Activated CD4-positive, alpha-beta T cell treated with anti-CD3 and anti-CD28 coated beads, Interleukin-2, amount 50 U/mL, for 48 hours (primary cell): ENCODE data around the gene ZNF705A.
"Not testable (repeated sequence)": the region's sequence is repeated elsewhere in the genome, so short reads cannot be mapped to it uniquely, and the experiment has no call there.

Experiments used
- DNase-seq, 2 experiments: peaks; one replicate each; pipeline ENCODE4 v3.0.0-alpha.2; 2020

ZNF705A gene

DNA sequence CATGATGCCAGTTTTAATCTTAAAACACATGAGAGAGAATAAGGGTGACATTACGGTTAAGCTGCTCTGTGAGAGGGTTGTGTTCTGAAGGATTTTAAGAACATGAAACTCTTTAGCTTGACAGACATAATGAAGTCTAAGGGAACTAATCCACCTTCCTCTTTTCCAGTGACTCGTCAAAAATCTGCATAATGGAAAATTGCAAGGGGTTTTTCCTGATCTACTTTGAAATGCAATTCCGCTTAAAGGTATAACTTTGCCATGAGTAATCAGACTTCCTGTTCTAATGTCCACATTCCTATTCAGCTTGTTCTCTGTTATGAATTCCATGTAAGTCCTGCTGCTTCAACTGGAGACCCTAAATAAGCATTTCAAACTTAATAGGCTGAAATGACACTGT, at the start of gene ZNF705A:
ZNF705A (plus strand) TSS at position 171 of the 400 bp plus-strand sequence. CDS start 15,611 bp downstream, outside the sequence.
- no peak for DNase-seq

DNA sequence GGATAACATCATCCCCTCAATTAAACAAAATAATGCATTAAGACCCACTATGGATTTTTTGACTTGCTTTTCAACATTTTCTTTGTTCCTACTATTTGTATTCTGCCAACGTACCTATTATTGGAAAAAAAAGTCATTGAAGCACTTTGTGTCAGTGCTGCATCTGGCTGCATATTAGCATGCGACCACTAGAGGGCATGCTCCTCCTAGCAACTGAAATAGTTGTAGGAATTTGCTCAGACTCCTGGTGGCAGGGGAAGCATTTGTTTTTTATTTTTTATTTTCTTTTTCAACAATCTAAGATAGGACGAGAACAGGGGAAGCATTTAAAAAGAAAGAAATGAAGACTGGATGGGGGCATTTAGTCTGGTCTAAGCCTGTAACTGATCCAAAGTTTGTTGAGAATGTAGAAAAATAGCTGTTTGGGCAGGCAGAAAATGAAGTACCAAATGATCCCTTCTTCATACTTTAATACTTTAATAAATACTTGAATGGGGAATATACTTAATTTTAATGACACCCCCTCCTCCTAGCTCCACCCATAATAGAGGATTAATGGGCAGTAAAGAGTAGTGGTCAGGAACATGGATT, 47.9 kb upstream of the ZNF705A start:
- DNase-seq: peak; percentile 82 to 84

DNA sequence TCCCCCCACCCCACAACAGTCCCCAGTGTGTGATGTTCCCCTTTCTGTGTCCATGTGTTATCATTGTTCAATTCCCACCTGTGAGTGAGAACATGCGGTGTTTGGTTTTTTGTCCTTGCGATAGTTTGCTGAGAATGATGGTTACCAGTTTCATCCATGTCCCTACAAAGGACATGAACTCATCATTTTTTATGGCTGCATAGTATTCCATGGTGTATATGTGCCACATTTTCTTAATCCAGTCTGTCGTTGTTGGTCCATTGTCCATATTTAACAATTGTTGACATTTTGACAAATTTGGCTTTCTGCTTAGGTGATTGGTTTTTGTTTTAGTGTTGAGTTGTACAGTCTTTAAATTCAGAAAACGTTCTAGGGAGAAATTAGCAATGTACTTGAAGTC, 43.7 kb upstream of the ZNF705A start:
- DNase-seq: not testable (repeated sequence)

DNA sequence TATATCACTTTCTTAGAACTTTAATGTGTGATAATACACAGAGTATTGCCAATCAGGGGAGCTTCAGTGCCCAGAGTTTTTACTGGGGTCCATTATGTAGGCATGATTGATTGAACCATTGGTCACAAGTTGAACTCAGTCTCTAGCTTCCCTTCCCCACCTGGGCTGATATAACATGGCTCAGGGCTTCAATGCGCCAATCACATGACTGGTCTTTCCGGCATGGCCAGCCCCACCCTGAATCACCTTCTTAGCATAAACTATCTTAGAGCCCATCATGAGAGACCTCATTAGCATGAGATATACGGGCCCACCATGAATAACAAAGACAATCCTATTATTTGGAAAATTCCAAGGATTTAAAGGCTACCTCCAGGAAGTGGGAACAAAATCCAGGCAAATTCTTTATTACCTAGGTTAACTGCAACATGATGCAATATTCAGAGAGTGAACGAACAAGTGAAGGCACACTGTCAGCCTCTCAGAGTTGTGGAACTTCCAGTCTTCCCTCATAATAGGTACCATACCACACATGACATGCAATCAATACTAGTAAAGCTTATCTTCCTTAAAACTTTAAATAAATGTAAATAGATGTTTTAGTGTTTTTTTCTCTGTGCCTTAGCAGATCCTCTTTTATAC, 36.6 kb upstream of the ZNF705A start:
- DNase-seq: no peak

DNA sequence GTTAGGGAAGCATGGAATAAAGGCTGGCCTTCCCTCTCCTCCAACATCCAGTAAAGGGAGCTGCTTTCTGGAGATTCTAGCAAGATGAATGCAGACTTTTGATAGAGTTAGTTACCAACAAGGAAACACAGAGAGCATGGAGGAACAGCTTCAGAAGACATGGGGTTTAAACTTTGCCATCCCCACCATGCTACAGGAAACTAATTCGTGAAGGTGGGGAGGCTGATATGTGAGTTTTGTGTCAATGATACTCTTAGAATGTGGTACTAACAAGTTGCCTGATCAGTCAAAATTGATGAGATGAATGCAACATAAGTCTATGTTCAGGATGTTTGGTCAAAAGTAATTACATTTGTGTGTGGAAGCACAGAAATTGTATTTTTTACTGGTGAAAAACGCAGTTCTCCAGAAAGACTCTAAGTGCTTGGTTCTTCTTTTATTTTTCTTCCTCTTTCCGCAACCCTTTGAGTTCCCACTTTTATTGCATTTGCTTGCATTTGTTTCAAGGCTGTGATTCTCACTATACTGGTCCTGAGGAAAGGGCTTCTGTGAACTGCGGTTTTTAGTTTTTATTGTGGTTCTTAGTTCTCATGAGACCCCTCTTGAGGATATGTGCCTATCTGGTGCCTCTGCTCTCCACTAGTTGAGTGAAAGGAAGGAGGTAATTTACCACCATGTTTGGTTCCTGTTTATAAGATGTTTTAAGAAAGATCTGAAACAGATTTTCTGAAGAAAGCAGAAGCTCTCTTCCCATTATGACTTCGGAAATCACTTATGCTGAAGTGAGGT, 33.5 kb upstream of the ZNF705A start, which contains the start of gene CLEC4A:
CLEC4A (plus strand) TSS at position 494 of the 789 bp plus-strand sequence; CDS start at position 756, 262 bp downstream.
- no peak for DNase-seq

DNA sequence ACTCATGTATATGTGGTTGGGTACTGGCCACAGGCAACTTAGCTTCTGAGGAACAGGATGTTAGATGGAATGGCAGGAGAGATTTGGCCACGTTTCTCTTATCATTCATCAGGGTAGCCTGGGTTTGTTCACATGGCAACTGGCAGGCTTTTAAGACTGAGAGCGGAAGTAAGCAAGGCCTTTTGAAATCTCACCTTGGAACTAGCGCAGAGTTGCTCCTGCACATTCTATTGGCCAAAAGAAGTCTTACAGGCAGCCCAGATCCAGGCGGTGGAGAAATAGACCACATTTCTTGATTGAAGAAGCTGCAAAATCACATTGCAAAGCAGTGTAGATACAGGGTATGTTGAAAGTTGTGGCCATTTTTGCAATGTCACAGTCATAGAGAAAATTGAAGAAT, 29.7 kb upstream of the ZNF705A start:
- no peak for DNase-seq

DNA sequence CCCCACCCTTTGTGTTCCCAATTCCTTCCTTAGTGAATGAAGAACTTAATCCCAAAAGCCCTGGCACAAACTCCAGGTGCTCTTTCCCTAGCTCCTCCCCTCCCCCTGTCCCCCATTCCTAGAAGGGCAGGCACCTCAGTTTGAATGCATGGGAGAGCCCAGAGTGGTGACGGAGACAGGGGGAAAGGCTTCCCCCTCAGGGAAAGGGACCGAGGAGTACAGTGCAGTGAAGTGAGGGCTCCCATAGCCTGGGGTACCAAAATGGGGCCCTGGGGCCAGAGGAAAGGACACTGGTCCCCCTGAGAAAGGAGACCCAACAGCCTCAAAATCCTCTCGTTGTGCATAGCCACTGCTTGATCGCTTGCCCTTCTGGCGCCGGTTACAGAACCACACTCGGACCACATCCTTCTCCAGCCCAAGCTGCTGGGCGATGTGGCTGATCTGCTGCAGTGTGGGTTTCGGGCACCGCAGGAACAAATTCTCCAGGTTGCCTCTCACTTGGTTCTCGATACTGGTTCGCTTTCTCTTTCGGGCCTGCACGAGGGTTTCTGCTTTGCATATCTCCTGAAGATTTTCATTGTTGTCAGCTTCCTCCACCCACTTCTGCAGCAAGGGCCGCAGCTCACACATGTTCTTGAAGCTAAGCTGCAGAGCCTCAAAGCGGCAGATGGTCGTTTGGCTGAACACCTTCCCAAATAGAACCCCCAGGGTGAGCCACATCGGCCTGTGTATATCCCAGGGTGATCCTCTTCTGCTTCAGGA, 23.0 kb upstream of the ZNF705A start:
- DNase-seq: peak in 1 of 2 experiments; percentile 5

DNA sequence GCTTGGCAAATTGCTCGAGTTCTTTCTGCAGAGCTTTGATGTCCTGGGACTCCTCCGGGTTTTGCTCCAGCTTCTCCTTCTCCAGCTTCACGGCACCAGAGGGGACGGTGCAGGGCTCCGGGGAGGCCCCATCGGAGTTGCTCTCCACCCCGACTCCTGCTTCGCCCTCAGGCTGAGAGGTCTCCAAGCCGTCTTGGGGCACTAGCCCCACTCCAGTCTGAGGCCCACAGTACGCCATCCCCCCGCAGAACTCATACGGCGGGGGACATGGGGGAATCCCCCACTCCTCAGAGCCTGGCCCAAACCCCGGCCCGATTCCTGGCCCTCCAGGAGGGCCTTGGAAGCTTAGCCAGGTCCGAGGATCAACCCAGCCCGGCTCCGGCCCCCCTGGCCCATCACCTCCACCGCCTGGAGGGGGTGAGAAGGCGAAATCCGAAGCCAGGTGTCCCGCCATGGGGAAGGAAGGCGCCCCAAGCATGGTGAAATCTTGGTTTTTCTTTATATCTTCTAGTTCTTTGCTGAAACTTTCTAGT, 22.4 kb upstream of the ZNF705A start:
- not testable (repeated sequence) for DNase-seq

DNA sequence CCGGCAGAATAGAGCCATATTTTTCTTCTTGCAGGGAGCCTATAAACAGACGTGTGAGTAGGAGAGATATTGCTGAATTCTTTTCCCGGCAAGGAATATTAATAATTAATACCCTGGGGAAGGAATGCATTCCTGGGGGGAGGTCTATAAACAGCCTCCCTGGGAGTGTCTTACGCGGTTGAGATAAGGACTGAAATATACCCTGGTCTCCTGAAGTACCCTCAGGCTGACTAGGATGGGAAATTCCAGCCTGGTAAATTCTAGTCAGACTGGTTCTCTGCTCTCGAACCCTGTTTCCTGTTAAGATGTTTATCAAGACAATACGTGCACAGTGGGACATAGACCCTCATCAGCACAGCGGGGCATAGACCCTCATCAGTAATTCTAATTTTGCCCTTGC, 15.2 kb upstream of the ZNF705A start:
- not testable (repeated sequence) for DNase-seq

DNA sequence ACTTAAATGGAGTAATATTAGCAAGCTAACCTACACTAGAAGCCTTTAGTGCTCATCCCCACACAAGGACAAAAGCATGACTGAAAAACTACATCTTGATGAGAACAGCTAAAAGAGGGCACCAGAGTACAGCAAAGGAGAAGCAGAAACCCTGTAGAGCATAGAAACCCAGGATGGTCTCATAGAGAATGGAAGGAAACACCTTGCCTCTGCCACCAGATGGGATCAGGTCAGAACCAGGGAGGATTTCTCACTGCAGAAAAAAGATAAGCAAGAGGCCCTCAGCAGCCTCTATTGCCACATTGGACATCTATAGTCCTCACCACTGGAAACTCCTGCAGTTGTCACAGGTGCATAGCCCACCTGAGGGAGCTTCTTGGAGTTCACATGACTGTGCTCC, 13.6 kb upstream of the ZNF705A start:
- DNase-seq: no peak

DNA sequence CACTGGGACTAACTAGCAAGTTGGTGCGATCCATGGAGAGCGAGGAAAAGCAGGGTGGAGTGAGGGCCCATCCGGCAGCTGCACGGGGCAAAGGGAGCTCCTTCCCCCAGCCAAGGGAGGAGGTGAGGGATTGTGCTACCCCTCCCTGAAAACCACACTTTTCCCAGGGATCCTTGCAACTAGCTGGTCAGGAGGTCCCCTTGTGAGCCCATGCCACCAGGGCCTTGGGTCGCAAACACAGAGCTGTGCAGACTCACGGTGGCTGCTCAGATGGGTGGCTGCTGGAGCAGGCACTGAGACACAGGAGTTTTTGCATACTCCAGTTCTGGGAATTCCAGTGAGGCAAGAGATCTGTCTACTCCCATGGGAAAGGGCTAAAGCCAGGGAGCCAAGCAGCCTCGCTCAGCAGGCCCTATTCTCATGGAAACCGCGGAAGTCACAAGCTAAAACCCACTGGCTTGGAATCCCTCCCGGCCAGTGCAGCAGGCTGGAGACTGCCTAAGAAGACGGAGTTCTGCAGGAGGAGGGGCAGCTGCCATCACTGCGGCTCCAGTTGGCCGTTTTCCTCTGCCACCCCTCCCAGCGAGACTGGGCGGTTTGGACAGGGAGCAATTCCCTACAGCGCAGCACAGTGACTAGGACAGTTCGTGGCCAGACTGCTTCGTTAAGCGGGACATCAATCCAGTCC, 10.9 kb upstream of the ZNF705A start:
- DNase-seq: no peak

DNA sequence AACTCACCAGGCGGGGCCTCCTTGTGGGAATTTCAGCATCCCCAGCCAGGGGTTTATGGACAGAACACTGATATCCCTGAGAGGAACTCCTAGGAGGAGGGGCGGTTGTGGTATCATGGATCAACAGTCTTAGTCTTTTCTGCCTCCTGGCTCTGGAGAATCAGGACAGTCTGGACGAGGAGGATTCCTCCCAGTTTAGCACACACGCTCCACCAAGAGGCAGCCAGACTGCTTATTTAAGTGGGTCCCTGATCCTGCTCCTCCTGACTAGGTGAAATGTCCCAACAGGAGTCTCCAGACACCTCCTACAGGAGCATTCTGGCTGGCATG, 10.4 kb upstream of the ZNF705A start:
- no peak for DNase-seq

DNA sequence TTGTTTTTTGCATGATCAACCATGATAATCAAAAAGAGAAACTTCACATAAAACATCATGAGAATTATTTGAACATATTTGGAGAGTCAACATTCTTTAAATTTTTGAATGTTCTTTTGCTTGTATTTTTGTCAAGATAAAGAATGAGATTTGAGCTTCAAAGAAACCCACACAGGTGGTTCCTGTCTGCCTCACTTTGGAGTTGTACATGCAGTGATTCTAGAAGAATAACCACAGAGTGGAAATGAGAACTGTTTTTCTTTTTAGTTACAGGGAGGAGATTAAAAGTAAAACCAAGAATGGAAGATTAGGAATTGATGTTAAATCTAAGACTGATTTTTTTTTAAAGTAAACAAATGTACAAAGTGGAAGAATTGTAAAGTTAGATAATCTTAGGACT, 2.3 kb upstream of the ZNF705A start:
- no peak for DNase-seq

DNA sequence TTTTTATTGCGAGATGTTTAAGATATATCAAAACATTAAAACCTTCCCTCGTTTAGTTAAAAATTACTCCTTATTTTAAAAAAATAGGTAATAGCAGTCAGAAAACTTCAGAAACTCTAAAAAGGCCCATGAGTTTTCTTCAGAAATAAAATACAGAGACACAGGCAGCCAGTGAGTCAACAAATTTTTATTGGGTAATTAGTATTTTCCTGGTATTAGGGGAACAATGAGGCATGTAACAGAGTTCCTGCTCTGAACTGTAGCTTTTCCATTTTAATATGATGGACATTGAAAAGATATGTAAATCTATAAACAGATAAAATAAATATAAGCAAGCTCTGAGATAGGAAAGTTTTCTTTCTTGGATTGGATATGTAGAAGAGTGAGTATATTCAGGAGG, 399 bp upstream of the ZNF705A start:
- DNase-seq: no peak

DNA sequence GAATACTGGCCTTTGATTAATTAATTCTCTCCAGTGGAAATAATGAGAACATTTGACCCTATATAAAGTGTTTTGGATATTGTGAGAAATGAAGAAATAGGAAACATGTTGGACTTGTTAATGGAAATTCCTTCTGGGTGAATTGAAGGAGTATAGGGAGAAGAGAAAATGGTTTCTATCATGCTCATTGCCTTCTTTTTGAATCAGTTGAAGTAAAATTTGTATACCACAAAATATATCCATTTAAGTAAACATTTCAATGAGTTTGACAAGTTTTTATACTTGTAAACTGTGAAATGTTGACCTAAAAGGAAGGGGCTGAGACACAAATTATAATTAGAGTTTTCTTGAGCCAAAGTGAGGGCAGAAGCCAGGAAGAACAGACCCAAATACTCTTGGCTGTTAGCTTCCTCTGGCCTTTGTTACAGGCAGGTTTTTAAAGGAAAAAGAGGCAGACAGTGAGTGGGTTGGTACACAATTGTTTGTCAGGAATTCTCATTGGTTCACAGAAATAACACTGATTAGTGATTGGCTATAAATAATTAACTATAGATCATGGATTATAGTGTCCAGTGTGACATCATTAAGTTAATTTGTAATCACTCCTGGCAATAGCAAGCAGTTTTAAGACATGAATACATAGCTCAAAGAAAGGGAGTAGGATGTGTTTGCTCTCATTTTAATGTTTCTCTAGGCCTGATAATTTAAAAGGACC, 826 bp downstream of the ZNF705A start:
- DNase-seq: no peak

DNA sequence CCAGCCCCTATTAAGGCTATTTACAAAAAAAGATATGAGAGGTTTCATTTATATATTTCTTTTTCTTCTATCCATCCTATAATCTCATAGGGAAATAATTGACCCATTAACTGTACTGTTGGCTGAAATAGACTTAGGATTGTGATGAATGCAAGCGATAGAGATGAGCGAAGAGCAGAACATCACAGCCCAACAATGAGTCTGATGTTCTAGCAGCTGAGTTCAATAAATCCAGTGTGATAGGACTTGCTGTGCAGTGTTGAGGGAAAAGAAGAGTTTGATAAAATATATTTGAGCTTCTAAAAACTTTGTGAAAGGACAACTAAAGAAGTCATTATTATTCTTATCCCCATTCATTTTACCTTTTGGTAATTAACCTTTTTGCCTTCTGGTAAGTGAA, 16.1 kb downstream of the ZNF705A start:
- not testable (repeated sequence) for DNase-seq

DNA sequence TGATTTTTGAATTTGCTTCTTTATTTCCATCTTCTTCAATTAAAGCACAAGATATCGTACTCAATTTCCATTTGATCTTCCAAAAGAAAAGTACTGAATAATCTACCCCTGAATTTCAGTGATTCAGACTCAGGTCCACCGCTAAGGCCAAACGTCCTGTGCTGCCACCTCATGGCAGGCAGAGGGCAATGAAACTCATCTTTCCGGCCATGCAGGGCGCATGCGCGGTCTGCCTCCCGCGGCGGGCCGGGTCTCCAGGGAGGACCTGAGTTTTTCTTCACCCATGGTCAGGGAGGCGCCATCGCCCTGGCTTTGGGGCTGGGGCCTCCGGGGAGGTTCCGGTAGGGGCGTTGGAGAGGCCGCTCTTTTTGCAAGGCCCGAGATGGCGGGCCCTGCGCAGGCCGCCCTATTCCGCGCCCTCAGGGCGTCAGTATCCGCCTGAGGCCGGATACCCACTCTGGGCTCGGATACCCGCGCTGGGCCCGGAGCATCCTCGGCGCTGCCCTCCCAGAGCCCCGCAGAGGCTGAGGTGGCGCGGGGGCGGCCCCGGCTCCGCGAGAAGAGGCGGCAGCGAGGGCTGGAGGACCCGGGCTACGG, 23.3 kb downstream of the ZNF705A start:
- DNase-seq: peak; percentile 61 to 66

DNA sequence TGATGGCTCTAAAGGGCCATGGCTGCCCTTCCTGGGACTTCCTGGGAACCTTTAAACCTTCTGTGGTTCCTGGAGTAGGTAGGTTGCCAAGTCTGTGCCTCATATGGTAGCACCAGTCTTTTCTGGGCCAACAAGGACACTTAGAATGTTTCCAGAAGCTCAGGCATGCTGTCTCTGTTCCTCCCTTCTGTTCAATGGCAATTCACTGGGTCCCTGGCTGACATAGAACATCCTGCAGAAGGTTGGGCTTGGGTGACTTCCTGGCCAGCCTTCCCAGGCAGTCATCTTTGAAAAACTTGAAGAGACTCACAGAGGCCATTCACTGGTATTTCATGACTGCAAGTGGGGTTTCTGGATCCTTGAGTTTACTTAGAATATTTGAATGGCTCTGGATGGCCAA, 24.5 kb downstream of the ZNF705A start:
- DNase-seq: not testable (repeated sequence)

DNA sequence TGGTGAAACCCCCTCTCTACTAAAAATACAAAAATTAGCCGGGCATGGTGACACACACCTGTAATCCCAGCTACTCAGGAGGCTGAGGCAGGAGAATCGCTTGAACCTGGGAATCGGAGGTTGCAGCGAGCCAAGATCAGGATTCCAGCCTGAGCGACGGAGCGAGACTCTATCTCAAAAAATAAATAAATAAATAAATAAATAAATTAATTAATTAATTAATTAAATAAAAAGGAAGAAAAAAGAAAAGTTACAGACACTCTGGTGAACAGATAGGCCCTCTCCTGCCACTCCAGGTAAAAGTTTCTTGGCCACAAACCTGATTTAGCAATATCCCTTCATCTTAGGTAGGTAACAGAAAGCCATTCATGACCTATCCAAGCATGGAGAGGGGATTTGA, 26.1 kb downstream of the ZNF705A start:
- not testable (repeated sequence) for DNase-seq

DNA sequence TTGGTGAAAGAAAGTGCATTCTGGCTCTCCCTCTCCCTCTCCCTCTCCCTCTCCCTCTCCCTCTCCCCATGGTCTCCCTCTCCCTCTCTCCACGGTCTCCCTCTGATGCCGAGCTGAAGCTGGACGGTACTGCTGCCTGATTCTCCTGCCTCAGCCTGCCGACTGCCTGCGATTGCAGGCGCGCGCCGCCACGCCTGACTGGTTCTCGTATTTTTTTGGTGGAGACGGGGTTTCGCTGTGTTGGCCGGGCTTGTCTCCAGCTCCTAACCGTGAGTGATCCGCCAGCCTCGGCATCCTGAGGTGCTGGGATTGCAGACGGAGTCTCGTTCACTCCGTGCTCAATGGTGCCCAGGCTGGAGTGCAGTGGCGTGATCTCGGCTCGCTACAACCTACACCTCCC, 26.5 kb downstream of the ZNF705A start:
- not testable (repeated sequence) for DNase-seq

DNA sequence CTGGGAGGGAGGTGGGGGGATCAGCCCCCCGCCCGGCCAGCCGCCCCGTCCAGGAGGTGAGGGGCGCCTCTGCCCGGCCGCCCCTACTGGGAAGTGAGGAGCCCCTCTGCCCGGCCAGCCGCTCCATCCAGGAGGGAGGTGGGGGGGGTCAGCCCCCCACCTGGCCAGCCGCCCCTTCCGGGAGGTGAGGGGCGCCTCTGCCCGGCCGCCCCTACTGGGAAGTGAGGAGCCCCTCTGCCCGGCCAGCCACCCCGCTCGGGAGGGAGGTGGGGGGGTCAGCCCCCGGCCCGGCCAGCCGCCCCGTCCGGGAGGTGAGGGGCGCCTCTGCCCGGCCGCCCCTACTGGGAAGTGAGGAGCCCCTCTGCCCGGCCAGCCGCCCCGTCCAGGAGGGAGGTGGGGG, 27.4 kb downstream of the ZNF705A start:
- not testable (repeated sequence) for DNase-seq
